Lower leg skin (tissue), 4 donors: ENCODE measurements around the gene OTOS. TPM values are rescaled to one million over a fixed set of nuclear protein-coding genes. Genes with fewer than 3 reads are reported as not detected.

ENCODE experiments used
- DNase-seq, 2 donors: peaks; one replicate each; pipeline ENCODE4 v3.0.0-alpha.2; 2019; ENCODE audit warnings: low spot score in 2 of 2
- H3K4me3 ChIP-seq: fragments of 200-600 bp; sonication (generic); 2 replicates; pipeline ENCODE4 v1.5.1; 2017; ENCODE audit warnings: mild to moderate bottlenecking, low read depth; ENCODE audit not compliant: poor library complexity, severe bottlenecking
- CTCF ChIP-seq, 3 donors: fragments of 450-650 bp; IDR thresholded peaks; one replicate each; pipeline ENCODE4 v1.5.1; 2016; ENCODE audit warnings: antibody characterized with exemption in 3 of 3, mild to moderate bottlenecking in 3 of 3, moderate library complexity in 2 of 3
- POLR2A ChIP-seq, 2 donors: fragments of 450-650 bp; IDR thresholded peaks; one replicate each; pipeline ENCODE4 v1.6.1; 2016 to 2017; ENCODE audit warnings: antibody characterized with exemption in 2 of 2, mild to moderate bottlenecking in 1 of 2, moderate library complexity in 1 of 2
- WGBS, 2 donors: methylation state at CpG; one replicate each; pipeline ENCODE4 v1.1.5; 2018; 5-methylcytosine and 5-hydroxymethylcytosine counted together
- intact Hi-C: fragments of 100-400 bp; cut with DNase I; formaldehyde crosslinking; loops from one replicate; pipeline ENCODE4 v1.15.0; 2023; ENCODE audit warnings: low total_unique reads
- total RNA-seq, 4 donors: library from RNA; depleted of rRNA; stranded (reverse); fragments of >200 nt; gene quantifications; one replicate each; pipeline ENCODE4 v1.1.0, GENCODE V29; 2016

OTOS gene
- total RNA-seq, 4 donors from 2014 or later = not detected

DNA sequence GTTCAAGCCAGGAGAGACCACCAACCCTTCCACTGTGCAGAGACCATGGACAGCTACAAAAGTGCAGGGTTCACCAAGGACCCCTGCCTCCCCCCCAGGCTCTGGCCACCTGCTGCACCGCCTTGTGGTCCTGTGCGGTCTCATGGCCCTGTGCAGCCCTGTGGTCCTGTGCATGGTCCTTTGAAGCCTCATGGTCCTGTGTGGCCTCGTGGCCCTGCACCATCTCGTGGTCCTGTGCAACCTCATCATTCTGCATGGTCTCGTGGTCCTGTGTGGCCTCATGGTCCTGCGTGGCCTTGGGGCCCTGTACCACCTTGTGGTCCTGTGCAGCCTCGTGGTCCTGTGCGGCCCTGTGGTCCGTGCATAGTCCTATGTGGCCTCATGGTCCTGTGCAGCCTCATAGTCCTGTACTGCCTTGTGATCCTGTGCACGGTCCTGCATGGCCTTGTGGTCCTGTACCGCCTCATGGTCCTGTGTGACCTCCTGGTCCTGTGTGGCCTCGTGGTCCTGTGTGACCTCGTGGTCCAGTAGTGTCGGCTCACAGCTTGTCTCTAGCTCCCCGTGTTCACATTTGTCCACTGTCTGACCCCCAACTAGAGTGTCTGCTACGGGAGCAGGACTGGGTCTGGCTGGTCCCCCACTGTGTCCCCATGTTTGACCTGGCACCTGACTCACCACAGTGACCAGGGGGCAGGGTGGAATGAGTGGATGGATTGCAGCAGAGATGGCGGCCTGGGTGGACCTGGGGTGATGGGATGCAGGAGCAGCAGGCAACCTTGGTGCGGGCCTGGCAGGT, 20.0 kb upstream of the OTOS start:
- no peak overlapping the region for H3K4me3 ChIP-seq
- intact Hi-C loops = no loop called here
- WGBS, 2 donors = 87 to 88% methylated on average over 17 to 18 of the region's 18 CpGs

DNA sequence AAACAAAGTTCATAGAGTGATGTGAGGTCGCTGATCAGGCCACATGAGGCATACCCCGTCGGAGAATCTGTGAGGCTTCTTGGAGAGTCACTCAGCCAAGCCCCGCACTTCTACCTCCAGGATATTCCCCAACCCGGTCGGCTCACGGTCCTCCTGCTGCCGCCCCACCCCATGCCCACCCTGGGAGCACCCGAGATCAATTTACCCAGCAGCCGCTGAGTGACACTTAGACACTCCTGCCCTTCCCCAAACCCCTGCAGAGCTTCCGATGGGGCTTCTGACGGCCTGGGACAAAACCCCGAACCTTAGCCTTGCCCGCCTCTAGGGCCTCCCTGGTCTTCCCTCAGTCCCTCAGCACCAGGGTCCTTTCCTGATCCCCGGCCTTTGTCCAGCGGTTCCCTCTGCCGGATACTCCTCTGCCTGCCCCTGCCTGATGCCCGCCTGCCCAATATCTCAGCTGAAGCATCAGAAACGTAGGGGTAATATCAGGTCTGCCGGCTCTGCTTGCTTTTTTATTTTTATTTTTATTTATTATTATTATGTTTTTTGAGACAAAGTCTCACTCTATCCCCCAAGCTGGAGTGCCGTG, 18.9 kb upstream of the OTOS start:
- TF ChIP-seq POLR2A (IDR thresholded peaks at IDR 0.05) (no peak), CTCF (IDR thresholded peaks at IDR 0.05) (no peak)
- H3K4me3 ChIP-seq = no peak overlapping the region
- WGBS, 2 donors = 71 to 80% methylated on average over 21 of the region's 21 CpGs
- no peak for DNase-seq
- intact Hi-C loops = no loop called here

More for the DNA sequence above, 20.0 kb upstream of the OTOS start:
- no peak for DNase-seq
- TF ChIP-seq CTCF (IDR thresholded peaks at IDR 0.05) = no peak
- no peak for TF ChIP-seq POLR2A (IDR thresholded peaks at IDR 0.05)

DNA sequence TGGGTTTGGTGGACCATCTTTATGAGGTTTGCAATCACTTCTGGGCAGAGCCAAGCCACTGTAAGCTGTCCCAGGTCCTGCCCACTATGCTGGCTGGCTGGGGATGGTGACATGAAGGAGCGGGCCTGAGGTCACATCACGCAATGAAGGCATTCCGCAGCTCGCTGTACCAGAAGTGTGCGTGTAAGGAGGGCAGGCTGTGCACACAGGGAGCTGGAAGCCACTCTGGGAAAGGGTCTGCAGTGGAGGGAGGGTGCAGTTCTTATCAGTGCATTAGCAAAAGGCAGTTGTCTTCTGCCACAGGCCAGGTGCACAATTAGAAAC, 16.7 kb upstream of the OTOS start:
- 91 to 92% methylated on average over 5 of the region's 5 CpGs for WGBS, 2 donors
- TF ChIP-seq CTCF (IDR thresholded peaks at IDR 0.05) (no peak), POLR2A (IDR thresholded peaks at IDR 0.05) (no peak)
- no peak for DNase-seq
- H3K4me3 ChIP-seq = no peak overlapping the region
- intact Hi-C loops = no loop called here

- TF ChIP-seq CTCF (IDR thresholded peaks at IDR 0.05) (no peak), POLR2A (IDR thresholded peaks at IDR 0.05) (no peak)
- no peak for DNase-seq
- H3K4me3 ChIP-seq = no peak overlapping the region
- WGBS, 2 donors = 79 to 85% methylated on average over 29 of the region's 29 CpGs
- intact Hi-C loops = no loop called here
Observed at GRCh38 chr2:240156435-240157146, 16.1 kb upstream of the OTOS start.

DNA sequence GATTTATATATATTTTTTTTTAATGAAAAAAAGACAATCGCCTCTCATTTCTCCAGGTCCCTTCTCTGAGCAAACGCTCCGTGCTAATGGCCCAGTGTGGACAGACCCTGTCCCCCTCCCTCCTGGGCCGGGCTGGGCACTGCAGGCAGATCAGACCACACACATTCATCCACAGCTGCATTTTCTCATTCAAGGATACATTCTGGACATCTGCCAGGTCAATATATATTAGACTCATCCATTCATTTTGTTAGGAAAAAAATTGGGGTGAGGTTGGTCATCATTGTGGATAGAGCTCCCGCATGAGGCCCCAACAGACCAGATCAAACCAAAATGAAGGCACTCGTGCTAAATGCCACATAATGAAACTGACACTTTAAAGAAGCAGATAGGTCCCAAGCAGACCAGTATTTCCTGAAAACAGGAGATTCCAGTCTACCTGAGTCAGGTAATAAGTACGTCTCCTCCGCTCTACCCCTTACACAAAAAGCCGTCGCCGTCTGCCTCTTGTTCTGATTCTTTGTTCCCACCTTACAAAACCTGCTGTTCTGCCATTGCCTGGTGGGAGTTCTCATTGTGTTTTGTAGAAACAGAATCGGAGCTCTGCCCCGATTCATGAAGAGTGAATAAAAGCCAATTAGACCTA, 15.4 kb upstream of the OTOS start:
- no peak overlapping the region for H3K4me3 ChIP-seq
- intact Hi-C loops = no loop called here
- 72 to 73% methylated on average over 13 of the region's 13 CpGs for WGBS, 2 donors
- TF ChIP-seq POLR2A (IDR thresholded peaks at IDR 0.05) (no peak), CTCF (IDR thresholded peaks at IDR 0.05) (no peak)
- DNase-seq = no peak
